ENCODE measurements around the gene NFIC.
"Not testable (repeated sequence)": the region's sequence is repeated elsewhere in the genome, so short reads cannot be mapped to it uniquely, and the experiment has no call there.

NFIC gene

DNA sequence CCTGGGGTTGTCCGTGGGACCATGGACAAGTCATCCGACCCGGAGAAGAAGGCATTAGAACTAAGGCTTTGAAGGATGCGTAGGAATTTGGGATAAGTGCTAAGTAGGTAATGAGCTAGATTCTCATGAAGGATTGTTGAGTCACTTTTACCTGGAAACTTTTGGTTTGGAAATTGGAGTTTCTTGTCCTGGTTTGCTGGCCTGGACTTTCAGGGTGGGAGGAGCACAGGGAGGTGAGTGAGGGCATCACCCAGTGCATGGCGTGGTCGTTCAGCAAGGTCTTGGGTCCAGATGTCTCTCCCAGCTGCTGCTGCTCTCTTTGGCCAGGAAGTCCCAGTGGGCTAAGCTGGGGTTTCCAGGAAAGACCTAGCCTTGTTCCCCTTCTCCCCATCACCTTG, 7.6 kb downstream of the NFIC start:
- ATAC-seq (no peak), DNase-seq (no peak)

DNA sequence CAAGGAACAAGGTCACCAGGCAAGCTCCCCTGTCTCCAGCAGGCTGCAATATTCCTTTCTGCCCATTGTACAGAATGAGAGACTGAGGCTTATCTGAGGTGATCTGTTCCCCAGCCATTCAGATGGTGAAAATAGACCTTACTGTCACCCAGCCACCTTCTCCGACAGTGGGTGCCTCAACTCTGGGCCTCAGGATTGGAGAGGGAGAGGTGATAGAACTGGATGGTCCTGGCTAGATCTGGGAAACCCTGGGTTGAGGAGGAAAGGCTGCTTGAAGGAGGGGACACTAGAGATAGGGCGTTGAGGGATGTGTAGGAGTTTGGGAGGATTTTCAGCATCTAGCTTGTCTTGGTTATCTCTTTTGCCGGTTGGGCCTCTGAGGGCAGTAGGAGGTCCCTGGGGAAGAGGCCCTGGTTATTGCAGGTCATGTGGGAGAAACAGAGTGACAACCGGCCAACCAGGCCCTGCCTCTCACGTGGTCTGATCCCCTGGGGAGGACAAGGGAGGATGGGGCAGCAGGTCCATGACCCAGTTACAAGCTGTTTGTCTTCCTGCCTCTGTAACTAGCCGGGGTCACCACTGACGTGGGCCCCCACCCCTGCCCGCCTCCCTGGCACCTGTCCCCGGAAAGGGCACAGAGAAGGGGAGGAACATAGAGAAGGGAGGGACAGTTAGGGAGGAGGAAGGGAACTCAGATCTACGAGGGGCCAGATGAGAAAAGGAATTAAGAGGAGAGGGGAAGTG, 8.2 kb downstream of the NFIC start:
- ATAC-seq (no peak), DNase-seq (no peak)

DNA sequence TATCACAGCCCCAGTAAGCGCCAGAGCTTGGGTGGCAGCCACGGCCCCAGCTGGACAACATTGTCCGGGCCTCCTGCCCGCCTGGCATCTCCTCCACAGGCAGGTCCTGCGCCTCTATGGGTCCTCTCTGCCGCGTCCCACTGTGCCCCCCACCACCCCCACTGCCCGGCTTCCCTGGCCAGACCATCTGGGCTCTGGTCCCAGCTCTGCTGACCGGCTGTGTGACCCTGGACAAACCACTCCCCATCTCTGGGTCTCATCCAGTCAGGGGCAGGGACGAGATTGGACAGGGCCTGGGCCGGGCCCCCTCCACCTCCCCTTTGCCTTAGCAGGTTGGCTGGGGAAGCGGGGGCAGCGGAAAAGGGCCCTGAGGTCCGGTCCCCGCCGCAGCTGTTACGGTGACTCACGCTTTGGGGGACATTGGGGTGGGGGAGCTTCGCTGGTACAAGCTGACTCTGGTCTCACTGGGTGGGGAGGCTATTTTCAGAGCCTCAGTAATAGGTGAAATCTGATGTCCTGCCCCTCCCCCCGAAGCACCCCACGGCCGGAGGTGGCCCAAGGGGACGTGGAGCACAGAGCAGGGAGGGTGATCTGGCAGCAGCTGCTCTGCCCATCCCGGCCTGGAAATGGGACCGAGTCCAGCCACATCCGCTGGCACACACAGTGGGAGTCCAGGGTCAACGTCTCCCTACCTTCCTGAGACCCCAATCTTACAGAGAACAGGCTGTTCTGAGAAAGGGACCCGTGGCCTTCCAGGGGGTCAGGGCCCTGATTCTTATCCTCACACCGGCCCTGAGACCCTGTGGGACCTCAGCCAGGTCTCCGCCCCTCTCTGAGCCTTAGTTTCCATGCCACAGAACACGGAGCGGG, 9.1 kb downstream of the NFIC start:
- no peak for ATAC-seq
- no peak for DNase-seq

DNA sequence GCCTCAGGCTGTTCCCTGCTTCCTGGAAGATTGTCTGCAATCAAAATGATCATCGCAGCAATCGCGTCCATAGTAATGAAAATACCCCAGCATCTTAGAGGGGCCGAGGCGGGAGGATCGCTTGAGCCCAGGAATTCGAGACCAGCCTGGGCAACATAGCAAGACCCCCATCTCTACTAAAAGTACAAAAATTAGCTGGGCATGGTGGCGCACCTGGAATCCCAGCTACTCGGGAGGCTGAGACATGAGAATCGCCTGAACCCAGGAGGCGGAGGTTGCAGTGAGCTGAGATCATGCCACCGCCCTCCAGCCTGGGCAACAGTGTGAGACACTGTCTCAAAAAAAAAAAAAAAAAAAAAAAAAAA, 9.7 kb downstream of the NFIC start:
- DNase-seq, ATAC-seq: not testable (repeated sequence)

DNA sequence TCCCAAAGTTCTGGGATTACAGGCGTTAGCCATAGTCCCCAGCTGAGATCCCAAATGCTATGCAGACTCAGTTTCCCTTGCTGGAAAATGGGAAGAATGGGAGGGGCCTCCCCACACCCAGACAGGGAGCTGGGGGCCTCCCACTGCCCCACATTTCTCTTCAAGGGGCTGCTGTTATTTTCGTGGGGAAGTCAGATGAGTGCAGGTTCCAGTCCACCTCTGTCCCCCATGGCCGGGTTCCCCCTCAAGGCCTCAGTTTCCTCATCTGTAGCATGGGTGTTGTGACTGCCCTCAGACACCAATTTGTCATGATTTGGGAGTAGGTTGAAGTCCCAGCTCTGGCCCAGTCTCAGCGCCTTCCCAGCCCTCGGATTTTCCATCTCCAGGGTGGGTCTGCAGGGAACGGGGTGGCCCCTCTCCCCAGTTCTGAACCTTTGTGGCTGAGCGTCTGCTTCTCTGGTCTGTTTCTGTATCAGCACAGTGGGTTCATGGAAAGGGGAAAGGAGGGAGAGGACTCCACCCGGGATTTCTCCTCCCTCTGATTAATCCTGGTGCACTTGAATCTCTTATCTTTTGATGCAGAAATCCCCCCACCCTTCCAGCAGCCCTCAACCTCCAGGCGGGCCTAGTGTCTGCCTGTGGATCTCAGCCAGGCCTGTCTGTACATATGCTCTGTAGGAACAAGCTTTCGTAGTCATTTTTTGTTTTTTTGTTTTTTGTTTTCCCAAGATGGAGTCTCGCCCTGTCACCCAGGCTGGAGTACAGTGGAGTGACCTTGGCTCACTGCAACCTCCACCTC, 12.2 kb downstream of the NFIC start:
- no peak for DNase-seq
- ATAC-seq, result no peak

DNA sequence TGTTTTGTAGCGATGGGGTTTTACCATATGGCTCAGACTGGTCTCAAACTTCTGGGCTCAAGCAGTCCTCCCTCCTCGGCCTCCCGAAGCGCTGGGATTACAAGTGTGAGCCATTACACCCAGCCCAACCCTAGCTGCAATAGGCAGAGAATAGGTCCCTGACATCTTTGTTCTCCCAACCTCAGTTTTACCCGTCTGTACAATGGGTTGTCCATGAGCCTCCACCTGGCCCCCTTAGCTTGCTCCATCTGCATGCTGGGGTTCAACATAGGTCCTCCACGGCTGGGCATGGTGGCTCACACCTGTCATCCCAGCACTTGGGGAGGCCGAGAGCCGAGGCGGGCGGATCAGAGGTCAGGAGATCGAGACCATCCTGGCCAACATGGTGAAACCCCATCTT, 14.4 kb downstream of the NFIC start:
- ATAC-seq (no peak), DNase-seq (no peak)

DNA sequence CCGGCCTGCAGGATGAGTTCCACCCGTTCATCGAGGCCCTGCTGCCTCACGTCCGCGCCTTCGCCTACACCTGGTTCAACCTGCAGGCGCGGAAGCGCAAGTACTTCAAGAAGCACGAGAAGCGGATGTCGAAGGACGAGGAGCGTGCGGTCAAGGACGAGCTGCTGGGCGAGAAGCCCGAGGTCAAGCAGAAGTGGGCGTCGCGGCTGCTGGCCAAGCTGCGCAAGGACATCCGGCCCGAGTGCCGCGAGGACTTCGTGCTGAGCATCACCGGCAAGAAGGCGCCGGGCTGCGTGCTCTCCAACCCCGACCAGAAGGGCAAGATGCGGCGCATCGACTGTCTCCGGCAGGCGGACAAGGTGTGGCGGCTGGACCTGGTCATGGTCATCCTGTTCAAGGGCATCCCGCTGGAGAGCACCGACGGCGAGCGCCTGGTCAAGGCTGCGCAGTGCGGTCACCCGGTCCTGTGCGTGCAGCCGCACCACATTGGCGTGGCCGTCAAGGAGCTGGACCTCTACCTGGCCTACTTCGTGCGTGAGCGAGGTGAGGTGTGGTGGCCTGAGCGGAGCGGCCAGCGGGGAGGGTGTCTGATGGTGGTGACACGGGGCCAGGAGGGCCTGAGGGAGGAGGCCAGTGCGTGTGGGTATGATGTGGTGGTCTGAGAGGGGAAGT, 15.5 kb downstream of the NFIC start:
- ATAC-seq (no peak), DNase-seq (no peak)

DNA sequence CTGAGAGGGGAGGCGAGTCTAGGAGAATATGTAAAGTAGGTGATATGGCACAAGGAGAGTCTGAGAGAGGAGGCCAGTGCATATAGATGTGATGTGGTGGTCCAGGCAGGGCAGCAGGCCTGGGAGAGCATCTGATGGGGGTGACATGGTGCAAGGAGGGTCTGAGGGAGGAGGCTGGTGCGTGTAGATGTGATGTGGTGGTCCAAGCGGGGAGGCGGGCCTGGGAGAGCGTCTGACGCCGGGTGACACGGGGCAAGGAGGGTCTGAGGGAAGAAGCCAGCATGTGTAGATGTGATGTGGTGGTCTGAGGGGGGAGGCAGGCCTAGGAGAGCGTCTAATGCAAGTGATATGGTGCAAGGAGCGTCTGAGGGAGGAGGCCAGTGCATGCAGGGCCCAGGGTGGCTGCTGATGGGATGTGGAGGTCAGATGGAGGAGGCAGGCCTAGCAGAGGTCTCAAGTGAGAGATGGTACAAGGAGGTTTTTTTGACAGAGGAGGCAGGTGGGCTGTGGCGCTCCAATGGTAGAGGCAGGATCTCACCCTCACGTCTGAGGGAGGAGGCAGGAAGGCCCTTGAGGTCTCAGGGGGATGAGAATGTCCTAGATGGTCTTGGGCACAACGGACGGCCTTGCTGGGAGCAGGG, 16.2 kb downstream of the NFIC start:
- ATAC-seq (no peak), DNase-seq (no peak)

DNA sequence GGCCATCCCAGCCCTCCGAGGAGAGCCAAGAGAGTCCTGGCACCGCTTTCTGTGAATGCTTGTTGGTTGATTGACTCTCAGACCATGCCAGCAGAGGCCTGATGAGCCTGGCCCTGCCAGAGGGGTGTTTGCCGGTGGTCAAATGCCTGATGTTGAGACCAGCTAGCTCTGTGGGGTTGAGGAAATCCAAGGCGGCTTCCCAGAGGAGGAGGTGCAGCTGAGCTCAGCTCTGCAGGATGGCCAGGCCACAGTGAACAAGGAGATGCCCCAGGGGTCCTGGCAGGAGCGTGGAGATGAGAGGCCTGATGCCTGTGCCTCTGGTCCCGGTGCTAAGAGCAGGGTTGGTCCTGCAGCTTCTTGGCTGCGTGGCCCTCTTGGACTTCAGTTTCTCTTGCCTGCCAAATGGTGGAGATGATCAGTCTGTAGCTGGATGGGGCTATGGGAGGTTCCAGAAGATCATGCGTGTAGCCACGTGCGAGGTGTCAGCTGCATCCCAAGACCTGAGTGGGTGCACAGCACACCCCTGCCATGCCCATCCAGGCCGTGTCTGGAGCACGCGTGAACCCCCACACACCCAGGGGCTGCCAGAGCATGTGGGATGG, 16.8 kb downstream of the NFIC start:
- DNase-seq (no peak), ATAC-seq (no peak)

DNA sequence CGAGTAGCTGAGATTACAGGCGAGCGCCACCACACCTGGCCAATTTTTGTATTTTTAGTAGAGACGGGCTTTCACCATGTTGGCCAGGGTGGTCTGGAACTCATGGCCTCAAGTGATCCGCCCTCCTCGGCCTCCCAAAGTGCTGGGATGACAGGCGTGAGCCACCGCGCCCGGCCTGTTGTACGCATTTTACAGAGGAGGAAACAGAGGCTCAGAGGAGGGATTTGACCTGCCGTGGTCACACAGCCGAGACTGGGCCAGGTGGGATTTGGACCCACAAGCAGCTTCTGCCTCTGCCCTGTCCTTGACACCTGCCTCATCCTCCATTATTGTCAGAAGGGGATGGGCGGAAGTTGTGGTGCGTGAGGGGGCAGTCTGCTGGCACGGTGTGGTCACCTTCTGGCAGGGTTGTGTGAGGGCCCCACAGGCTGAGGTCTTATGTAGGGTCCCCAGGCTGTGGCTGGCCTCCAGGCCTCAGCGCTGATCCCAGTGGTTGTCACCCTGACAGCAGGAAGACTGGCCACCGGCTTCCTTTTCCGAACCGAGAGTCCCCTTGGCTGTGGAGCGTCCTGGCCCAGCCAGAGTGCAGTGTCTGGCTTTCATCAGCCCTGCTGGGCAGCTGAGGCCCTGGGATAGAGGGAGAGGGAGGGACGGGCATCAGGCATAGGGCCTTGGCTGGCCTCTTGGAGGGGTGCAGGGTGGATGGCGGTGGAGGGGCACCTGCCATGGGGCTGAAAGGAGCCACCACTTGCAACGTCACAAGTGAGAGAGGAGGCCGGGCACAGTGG, 20.3 kb downstream of the NFIC start:
- no peak for DNase-seq

DNA sequence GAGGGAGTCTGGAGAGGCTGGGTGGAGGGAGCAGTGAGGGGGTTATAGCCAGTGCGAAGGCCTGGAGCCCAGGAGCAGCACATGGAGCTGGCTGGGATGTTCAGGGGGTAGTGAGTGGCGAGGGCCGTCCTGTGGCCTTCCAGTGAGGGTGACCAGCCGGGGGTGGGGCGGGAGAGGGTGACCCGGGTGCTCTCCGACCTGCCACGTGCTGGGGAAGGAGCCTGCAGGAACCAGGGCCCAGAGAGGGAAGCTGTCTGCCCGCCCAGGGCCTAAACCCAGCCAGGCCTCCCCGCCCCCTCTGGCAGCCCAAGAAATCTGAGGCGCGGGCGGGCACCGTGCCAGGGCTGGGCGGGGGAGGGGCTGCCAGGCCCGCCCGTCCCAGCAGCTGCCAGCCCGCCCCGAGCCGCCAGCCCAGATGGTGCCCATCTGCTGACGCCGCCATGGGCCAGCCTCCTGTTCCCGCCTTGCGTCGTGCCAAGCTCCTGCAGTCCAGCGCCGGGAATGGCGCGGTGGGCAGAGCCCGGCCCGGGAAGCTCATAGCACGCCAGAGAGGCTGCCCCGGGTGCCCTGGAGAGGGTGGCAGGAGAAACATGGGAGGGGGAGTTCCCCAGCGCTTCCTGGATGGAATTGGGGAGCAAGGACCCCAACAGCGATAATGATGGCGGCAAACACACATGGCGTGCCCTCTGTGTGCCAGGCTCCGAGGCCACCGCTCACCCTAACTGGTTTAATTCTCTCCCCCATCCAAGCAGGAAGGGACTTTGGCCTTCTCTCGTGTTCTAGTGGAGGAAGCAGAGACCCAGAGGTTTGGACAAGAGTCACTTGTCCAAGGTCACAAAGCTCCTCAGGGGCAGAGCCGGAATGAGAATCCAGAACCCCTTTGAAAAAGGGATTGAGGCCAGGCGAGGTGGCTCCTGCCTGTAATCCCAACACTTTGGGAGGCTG, 21.5 kb downstream of the NFIC start:
- no peak for DNase-seq
- no peak for ATAC-seq

More for the DNA sequence above, 20.3 kb downstream of the NFIC start:
- ATAC-seq, result no peak

DNA sequence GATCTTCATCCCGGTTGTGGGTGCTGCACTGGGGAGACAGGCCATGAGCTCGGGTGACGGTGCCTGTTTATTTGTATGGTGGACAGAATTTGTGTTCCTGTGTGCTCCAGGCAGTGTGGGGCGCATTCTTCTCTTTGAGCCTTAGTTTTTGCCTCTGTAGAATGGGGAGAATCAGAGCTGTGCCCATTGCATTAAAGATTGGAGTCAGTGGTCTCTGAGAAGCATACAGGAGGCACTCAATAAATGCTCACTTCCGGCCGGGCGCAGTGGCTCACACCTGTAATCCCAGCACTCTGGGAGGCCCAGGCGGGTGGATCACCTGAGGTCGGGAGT, 23.0 kb downstream of the NFIC start:
- ATAC-seq, result no peak
- no peak for DNase-seq

DNA sequence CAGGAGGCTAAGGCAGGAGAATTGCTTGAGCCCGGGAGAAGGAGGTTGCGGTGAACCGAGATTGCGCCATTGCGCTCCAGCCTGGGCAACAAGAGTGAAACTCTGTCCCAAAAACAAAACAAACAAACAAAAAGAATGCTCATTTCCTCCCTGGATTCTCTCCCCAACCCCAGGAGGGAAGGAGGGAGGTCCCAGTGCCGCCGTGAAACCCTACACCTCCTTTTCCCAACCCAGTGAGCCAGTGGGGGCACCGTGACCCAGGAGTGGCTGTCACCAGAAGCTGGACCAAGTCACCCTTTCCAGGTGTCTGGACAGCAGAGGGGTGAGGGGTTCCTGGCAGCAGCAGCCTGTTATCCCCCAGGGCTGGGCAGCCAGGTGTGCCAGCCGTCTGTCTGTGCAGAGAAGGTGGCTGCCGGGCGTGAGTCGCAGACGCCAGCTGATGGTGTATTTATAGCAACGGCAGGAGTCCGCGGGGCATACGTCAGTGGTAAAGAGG, 23.5 kb downstream of the NFIC start:
- ATAC-seq, result no peak
- DNase-seq, result no peak

DNA sequence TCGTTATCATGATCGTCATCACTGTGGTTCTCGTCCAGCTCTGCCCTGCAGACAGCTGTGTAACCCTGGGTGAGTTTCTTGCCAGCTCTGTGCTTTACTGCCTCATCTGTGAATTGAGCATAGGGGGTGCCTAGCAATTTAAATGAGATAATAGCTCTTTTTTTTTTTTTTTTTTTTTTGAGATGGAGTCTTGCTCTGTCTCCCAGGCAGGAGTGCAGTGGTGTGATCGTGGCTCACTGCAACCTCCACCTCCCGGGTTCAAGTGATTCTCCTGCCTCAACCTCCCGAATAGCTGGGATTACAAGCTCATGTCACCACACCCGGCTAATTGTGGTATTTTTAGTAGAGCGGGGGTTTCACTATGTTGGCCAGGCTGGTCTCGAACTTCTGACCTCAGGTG, 25.5 kb downstream of the NFIC start:
- DNase-seq, ATAC-seq: not testable (repeated sequence)

DNA sequence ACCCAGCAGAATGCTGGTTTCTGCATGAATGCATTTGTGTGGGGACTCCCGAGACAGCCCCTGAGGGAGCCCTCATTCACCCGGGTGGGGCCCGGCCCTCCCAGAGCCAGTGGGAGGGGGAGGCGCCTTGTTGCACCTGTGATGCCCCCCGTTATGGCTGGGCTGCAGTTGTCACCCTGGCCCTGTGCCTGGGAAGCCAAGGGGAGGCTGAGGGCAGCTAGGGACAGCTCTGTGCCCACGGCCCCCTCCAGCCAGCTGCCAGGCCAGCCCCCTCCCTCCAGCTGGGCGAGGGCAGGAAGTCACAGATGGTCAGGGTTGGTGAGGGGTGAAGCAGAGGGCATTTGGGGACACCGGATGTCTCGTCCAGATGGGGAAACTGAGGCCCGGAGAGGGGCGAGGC, 26.1 kb downstream of the NFIC start:
- ATAC-seq, result no peak
- DNase-seq, result no peak

DNA sequence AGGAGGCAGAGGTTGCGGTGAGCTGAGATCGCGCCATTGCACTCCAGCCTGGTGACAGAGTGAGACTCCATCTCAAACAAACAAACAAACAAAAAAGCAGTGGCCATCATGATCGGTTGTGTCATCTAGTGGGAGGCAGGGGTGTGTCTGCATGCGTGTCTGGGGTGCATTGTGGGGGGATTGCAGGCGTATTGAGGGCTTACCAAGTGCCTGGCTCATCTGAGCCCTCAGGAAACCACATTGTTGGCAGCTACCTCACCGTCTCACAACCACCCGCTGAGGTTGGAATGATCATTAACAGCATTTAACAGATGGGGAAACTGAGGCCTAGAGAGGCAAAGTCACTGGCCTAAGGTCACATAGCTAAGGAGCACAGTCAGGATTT, 30.5 kb downstream of the NFIC start:
- DNase-seq (no peak), ATAC-seq (no peak)

DNA sequence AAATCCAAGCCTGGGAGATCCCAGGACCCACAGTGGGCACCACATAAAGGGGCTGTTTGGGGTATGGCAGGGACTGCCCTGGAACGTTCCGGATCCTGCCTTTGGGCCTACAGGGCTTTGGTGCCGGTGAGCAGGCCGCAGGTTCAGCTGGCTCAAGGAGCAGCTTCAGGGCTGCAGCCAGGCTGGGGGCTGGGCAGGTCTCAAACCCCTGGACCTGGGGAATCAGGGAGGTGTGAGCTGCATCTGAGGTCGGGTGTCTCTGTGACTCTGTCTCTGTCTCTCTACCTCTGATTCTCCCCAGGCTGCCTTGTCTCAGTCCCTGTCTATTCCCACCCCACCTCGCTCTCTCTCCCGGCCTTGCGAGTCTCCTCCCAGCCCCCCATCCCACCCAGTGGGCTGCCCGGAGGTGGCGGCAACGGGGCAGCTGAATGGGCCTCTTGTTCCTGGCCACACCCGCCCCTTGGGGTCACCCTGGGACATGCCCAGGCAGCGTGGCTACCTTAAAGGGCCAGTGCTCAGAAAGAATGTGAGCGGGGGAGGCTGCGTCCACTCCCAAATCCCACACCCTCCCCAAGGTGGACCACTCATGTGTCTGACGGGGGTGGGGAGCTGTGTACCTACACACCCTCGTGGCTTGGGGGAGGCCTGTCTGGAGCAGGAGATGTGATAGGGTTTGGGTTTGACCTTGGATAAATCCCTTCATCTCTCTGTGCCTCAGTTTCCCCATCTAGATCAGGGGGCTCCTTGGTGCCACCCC, 31.1 kb downstream of the NFIC start:
- DNase-seq (no peak), ATAC-seq (no peak)

DNA sequence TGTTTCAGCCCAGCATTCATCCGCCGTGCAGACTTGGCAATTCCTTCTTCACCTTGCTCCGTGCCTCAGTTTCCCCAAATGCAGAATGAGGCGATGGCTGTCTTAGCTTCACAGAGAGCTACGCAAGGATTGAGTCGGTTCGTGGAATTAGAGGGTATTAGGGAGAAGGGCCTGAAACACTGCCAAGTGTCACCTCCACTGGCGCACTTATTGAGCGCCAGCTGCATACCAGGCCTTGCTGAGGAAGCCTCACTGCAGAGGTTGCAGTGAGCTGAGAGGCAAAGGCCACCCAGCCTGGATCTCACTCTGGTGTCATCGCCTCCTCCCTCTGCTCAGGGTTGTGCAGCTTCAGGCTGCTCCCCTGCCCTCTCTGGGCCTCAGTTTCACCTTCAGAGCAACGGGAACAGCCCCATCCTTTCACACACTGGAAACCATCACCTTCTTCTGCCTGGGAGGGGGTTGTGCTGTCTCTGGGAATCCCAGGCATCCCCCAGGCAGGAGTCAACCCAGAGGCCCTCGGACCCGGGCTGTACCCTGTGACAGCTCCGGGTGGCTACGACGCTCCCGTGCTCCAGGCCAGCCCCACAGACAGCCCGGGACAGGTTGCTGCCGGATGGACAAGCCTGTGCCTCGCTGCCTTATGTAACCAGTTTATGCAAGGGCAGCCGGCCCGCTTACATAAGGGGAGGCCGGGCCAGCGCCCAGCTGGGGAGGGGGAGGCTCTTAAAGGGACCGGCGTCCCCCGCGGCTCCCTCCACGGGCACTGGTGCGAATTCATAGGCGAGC, 31.9 kb downstream of the NFIC start:
- ATAC-seq, result no peak

More for the DNA sequence above, 31.9 kb downstream of the NFIC start:
- DNase-seq, result no peak
